Measurements from ENCODE around the gene PICK1.

DNA sequence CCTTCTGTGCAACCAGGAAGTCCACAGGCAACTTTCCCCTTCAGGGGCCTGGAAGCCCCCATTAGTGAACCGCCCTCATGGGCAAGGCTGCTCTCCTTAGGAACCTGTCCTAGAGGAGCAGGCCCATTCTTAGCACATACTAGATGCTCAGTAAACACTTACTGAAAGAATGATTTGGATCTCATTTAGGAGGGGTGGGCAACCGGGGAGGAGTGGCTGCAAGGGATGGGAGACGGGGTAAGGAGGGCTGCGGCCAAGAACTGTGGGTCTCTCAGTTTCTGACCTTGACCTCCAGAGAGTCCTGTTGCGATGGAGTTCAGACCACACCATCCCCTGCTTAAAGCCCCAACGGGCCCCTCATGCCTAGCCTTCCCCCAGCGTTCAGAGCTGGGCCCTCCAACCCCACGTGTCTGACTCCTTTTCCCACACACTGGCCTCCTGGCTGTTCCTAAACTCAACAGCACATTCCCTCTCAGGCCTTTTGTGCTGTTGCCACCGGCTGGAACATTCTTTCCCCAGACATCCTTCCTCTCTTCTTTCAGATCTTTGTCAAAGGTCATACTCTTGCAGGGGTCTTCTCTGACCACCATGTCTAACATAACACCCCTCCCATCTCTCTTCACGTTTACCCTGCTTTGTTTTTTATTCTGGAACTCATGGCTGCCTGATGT, 20.7 kb upstream of the PICK1 start:
- TF ChIP-seq EZH2 (IDR thresholded peaks at IDR 0.05; ENCODE audit: insufficient read depth, low read length) = no peak
- TF ChIP-seq, protein P1, sequence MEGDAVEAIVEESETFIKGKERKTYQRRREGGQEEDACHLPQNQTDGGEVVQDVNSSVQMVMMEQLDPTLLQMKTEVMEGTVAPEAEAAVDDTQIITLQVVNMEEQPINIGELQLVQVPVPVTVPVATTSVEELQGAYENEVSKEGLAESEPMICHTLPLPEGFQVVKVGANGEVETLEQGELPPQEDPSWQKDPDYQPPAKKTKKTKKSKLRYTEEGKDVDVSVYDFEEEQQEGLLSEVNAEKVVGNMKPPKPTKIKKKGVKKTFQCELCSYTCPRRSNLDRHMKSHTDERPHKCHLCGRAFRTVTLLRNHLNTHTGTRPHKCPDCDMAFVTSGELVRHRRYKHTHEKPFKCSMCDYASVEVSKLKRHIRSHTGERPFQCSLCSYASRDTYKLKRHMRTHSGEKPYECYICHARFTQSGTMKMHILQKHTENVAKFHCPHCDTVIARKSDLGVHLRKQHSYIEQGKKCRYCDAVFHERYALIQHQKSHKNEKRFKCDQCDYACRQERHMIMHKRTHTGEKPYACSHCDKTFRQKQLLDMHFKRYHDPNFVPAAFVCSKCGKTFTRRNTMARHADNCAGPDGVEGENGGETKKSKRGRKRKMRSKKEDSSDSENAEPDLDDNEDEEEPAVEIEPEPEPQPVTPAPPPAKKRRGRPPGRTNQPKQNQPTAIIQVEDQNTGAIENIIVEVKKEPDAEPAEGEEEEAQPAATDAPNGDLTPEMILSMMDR (IDR thresholded peaks at IDR 0.05; ENCODE audit: insufficient read depth, low read depth, low read length) = no peak

Measured in astrocyte (in vitro differentiated cells and primary cell).